HG02938 (cell line): ENCODE data around the gene ROMO1.
"Not testable (repeated sequence)": the region's sequence is repeated elsewhere in the genome, so short reads cannot be mapped to it uniquely, and the experiment has no call there.

Source experiments
- ATAC-seq: cut with Tn5 transposase; IDR thresholded peaks from one replicate; pipeline ENCODE4 v1.9.1; 2021; ENCODE audit warnings: mild to moderate bottlenecking, moderate library complexity; ENCODE audit not compliant: unreplicated experiment

Gene ROMO1

GRCh38 chr20:35709259-35709658 lies 10.1 kb downstream of the ROMO1 start:
- ATAC-seq: no peak

GRCh38 chr20:35710039-35710438 lies 10.8 kb downstream of the ROMO1 start:
- ATAC-seq: no peak

- no peak for ATAC-seq
Measured at GRCh38 chr20:35710884-35711587, 11.8 kb downstream of the ROMO1 start.

- ATAC-seq: no peak
Measured at GRCh38 chr20:35711588-35712209, 12.5 kb downstream of the ROMO1 start.

- ATAC-seq: not testable (repeated sequence)
Measured at GRCh38 chr20:35713120-35713519, 13.9 kb downstream of the ROMO1 start.

- no peak for ATAC-seq
Measured at GRCh38 chr20:35714127-35714526, 14.9 kb downstream of the ROMO1 start.

GRCh38 chr20:35715652-35716051 lies 16.4 kb downstream of the ROMO1 start:
- ATAC-seq: no peak

- no peak for ATAC-seq
Measured at GRCh38 chr20:35716330-35716729, 17.1 kb downstream of the ROMO1 start.

GRCh38 chr20:35718321-35718720 lies 19.1 kb downstream of the ROMO1 start:
- ATAC-seq: not testable (repeated sequence)

GRCh38 chr20:35718972-35719635 lies 19.9 kb downstream of the ROMO1 start:
- no peak for ATAC-seq

- no peak for ATAC-seq
Measured at GRCh38 chr20:35719717-35720116, 20.5 kb downstream of the ROMO1 start.

GRCh38 chr20:35720165-35721123 lies 21.2 kb downstream of the ROMO1 start:
- no peak for ATAC-seq

- no peak for ATAC-seq
Measured at GRCh38 chr20:35721219-35721618, 22.0 kb downstream of the ROMO1 start.

- no peak for ATAC-seq
Measured at GRCh38 chr20:35721621-35722020, 22.4 kb downstream of the ROMO1 start.

GRCh38 chr20:35723275-35723639 lies 24.1 kb downstream of the ROMO1 start:
- not testable (repeated sequence) for ATAC-seq

- ATAC-seq: not testable (repeated sequence)
Measured at GRCh38 chr20:35723652-35724320, 24.6 kb downstream of the ROMO1 start.

GRCh38 chr20:35724321-35725230 lies 25.4 kb downstream of the ROMO1 start:
- no peak for ATAC-seq

- no peak for ATAC-seq
Measured at GRCh38 chr20:35726842-35727711, 27.9 kb downstream of the ROMO1 start.
